ENCODE data around the gene PDPR. TPM values are rescaled to one million over a fixed set of nuclear protein-coding genes. Genes with fewer than 3 reads are reported as not detected.

The PDPR gene
- total RNA-seq, 2 experiments from 2014 or later = 13.9 to 15.7 TPM

Other genes starting within 250 kb of the PDPR start
- under 1 TPM; 0.44 to 0.81 TPM for gene CLEC18A, start 163.0 kb upstream of the PDPR start, total RNA-seq
- not detected for gene CLEC18C, start 59.5 kb downstream of the PDPR start, total RNA-seq
- gene EXOSC6, start 137.6 kb downstream of the PDPR start, total RNA-seq = 10 to 100 TPM; 22.3 to 24.5 TPM
- 100 to 1,000 TPM; 165 to 170 TPM for gene AARS1, start 175.2 kb downstream of the PDPR start, total RNA-seq
- gene DDX19B, start 184.9 kb downstream of the PDPR start, total RNA-seq = 10 to 100 TPM; 31.2 to 36.6 TPM
- 10 to 100 TPM; 34.8 to 39.3 TPM for gene DDX19A, start 232.6 kb downstream of the PDPR start, total RNA-seq